GM12878 (cell line): ENCODE measurements around the gene MAK. TPM values are rescaled to one million over a fixed set of nuclear protein-coding genes. Genes with fewer than 3 reads are reported as not detected.
A peak's percentile ranks its signal among the peaks of the same experiment; 100 is the strongest.

Experiments used
- ATAC-seq: fragments of 200-7000 bp; cut with Tn5 transposase; 3 replicates; pipeline ENCODE4 v1.9.1; 2020; ENCODE audit warnings: mild to moderate bottlenecking, moderate library complexity
- BruUV-seq: library from RNA; stranded (reverse); fragments of 400-500 nt; replicated peaks from 2 replicates; lab custom pipeline; 2021; lab: Mats Ljungman, UMichigan
- CTCF ChIA-PET: fragments of 300-600 bp; sonication (Branson Sonifier 250); formaldehyde crosslinking; extraction: SDS; loops from one replicate; lab custom pipeline; 2021; ENCODE audit warnings: inconsistent platforms; lab: Yijun Ruan, JAX
- POLR2A ChIA-PET: fragments of 350-600 bp; formaldehyde crosslinking; extraction: SDS; loops from one replicate; lab custom pipeline; 2021; ENCODE audit warnings: inconsistent platforms; lab: Charles Lee
- RAD21 ChIA-PET: fragments of 300-600 bp; sonication (Branson Sonifier 250); formaldehyde crosslinking; loops from one replicate; lab custom pipeline; 2023; ENCODE audit warnings: antibody characterized with exemption; ENCODE audit not compliant: unreplicated experiment; lab: Charles Lee
- SMC1A ChIA-PET: fragments of 300-600 bp; sonication (Branson Sonifier 250); formaldehyde crosslinking; loops from one replicate; lab custom pipeline; 2023; ENCODE audit not compliant: unreplicated experiment, uncharacterized antibody; lab: Charles Lee
- DNase-seq: peaks from one replicate; pipeline ENCODE4 v3.0.0-alpha.2; 2011; ENCODE audit warnings: low read depth, low spot score
- FAIRE-seq: peaks from 3 replicates; lab custom pipeline; 2011; peaks lifted over from hg19 to GRCh38; lab: Jason Lieb, UNC
- H2AFZ ChIP-seq: 2 replicates; pipeline ENCODE4 v1.6.0; 2011; ENCODE audit warnings: low read depth, low read length, control low read depth; ENCODE audit not compliant: control insufficient read depth
- H3K27ac ChIP-seq: 2 replicates; pipeline ENCODE4 v1.5.1; 2011; ENCODE audit warnings: control low read depth; ENCODE audit not compliant: control insufficient read depth, insufficient read depth
- H3K27me3 ChIP-seq, 2 experiments: replicated peaks in 1 of 2; 2 replicates each; pipeline versions ENCODE4 v1.6.0 to v1.6.1; 2011; ENCODE audit warnings: low read length in 1 of 2; ENCODE audit not compliant: control insufficient read depth in 2 of 2, insufficient read depth in 2 of 2
- H3K36me3 ChIP-seq, 2 experiments: 2 replicates each; pipeline ENCODE4 v1.5.1; 2011; ENCODE audit warnings: low read length in 1 of 2; ENCODE audit not compliant: control insufficient read depth in 2 of 2, insufficient read depth in 2 of 2
- H3K4me1 ChIP-seq: 2 replicates; pipeline ENCODE4 v1.6.1; 2011; ENCODE audit warnings: mild to moderate bottlenecking, low read length, moderate library complexity, mixed read lengths; ENCODE audit not compliant: control insufficient read depth, insufficient read depth
- H3K4me2 ChIP-seq: 2 replicates; pipeline ENCODE4 v1.6.0; 2011; ENCODE audit warnings: control low read depth; ENCODE audit not compliant: control insufficient read depth, insufficient read depth
- H3K4me3 ChIP-seq: fragments of 200-600 bp; sonication (generic); 2 replicates; pipeline ENCODE4 v1.5.1; 2016
- H3K79me2 ChIP-seq: 2 replicates; pipeline ENCODE4 v1.6.0; 2011; ENCODE audit warnings: low read length; ENCODE audit not compliant: control insufficient read depth, insufficient read depth
- H3K9ac ChIP-seq: 2 replicates; pipeline ENCODE4 v1.8.0; 2011; ENCODE audit warnings: low read length, control low read depth, mixed read lengths; ENCODE audit not compliant: control insufficient read depth, insufficient read depth
- H3K9me3 ChIP-seq: replicated peaks from 3 replicates; pipeline ENCODE4 v1.5.1; 2011; ENCODE audit warnings: mild to moderate bottlenecking, low read length; ENCODE audit not compliant: control insufficient read depth, insufficient read depth
- H4K20me1 ChIP-seq: 2 replicates; pipeline ENCODE4 v1.6.0; 2011; ENCODE audit not compliant: control insufficient read depth, insufficient read depth
- ATF7 ChIP-seq: fragments of 450-650 bp; IDR thresholded peaks from 2 replicates; pipeline ENCODE4 v1.6.1; 2016; ENCODE audit warnings: low read depth, mild to moderate bottlenecking
- BRCA1 ChIP-seq: IDR thresholded peaks from 2 replicates; pipeline ENCODE4 v1.6.1; 2011; ENCODE audit warnings: low read depth, low read length, improper control_type of control experiment
- CBX5 ChIP-seq: sonication (generic); IDR thresholded peaks from 2 replicates; pipeline ENCODE4 v1.6.1; 2016; ENCODE audit warnings: low read depth, moderate library complexity, mild to moderate bottlenecking, inconsistent platforms
- CREB1 ChIP-seq: IDR thresholded peaks from 2 replicates; pipeline ENCODE4 v1.6.1; 2012; ENCODE audit warnings: low read depth, mild to moderate bottlenecking, inconsistent platforms
- CREM ChIP-seq: IDR thresholded peaks from 2 replicates; pipeline ENCODE4 v1.6.1; 2014; ENCODE audit warnings: antibody characterized with exemption, low read depth
- E2F4 ChIP-seq: IDR thresholded peaks from 2 replicates; pipeline ENCODE4 v1.6.1; 2012; ENCODE audit warnings: low read depth, low read length, improper control_type of control experiment
- ESRRA ChIP-seq: IDR thresholded peaks from 2 replicates; pipeline ENCODE4 v1.6.1; 2012; ENCODE audit warnings: mild to moderate bottlenecking, low read length, improper control_type of control experiment
- ETV6 ChIP-seq, 2 experiments: fragments of 450-650 bp in 1 of 2; IDR thresholded peaks in 1 of 2; conservative IDR thresholded peaks in 1 of 2; 2 replicates each; pipeline ENCODE4 v1.6.1; 2014; ENCODE audit warnings: antibody characterized with exemption in 1 of 2, borderline replicate concordance in 1 of 2, low read depth in 1 of 2, mild to moderate bottlenecking in 1 of 2, moderate library complexity in 1 of 2
- GABPA ChIP-seq: IDR thresholded peaks from 2 replicates; pipeline ENCODE4 v1.6.1; 2014; ENCODE audit warnings: antibody characterized with exemption, low read depth, mild to moderate bottlenecking, inconsistent platforms
- IKZF1 ChIP-seq: fragments of 450-650 bp; conservative IDR thresholded peaks from 2 replicates; pipeline ENCODE4 v1.6.1; 2017; ENCODE audit warnings: antibody characterized with exemption, mild to moderate bottlenecking
- NBN ChIP-seq: fragments of 450-650 bp; IDR thresholded peaks from 2 replicates; pipeline ENCODE4 v1.6.1; 2016
- NFYA ChIP-seq: IDR thresholded peaks from 2 replicates; pipeline ENCODE4 v1.6.1; 2011; ENCODE audit warnings: low read depth, mild to moderate bottlenecking, low read length, improper control_type of control experiment, borderline replicate concordance
- SIN3A ChIP-seq: IDR thresholded peaks from 2 replicates; pipeline ENCODE4 v1.6.1; 2012; ENCODE audit warnings: low read depth, low read length, improper control_type of control experiment
- SMAD1 ChIP-seq: fragments of 450-650 bp; IDR thresholded peaks from 2 replicates; pipeline ENCODE4 v1.6.1; 2018; ENCODE audit warnings: mild to moderate bottlenecking, low read depth; ENCODE audit not compliant: partially characterized antibody
- SP1 ChIP-seq: IDR thresholded peaks from one replicate; pipeline ENCODE4 v1.6.1; 2011; ENCODE audit warnings: low read depth, low read length
- STAT3 ChIP-seq: IDR thresholded peaks from 2 replicates; pipeline ENCODE4 v1.6.1; 2011; ENCODE audit warnings: low read depth, low read length, improper control_type of control experiment
- TAF1 ChIP-seq: IDR thresholded peaks from 2 replicates; pipeline ENCODE4 v1.6.1; 2011; ENCODE audit warnings: mild to moderate bottlenecking, low read depth, low read length, borderline replicate concordance
- ZNF687 ChIP-seq: fragments of 450-650 bp; IDR thresholded peaks from 2 replicates; pipeline ENCODE4 v1.6.1; 2017; ENCODE audit warnings: mild to moderate bottlenecking, moderate library complexity
- WGBS: methylation state at CpG from one replicate; pipeline ENCODE4 v1.1.6; 2016; ENCODE audit warnings: low lambda C conversion rate; ENCODE audit not compliant: insufficient replicate concordance, insufficient coverage; ENCODE audit errors: missing lambda C conversion rate; 5-methylcytosine and 5-hydroxymethylcytosine counted together
- in situ Hi-C: fragments of 300-500 bp; cut with MboI; formaldehyde crosslinking; loops from 9 replicates; pipeline ENCODE4 v1.14.3; 2018; ENCODE audit warnings: mixed read lengths
- intact Hi-C: fragments of 100-400 bp; cut with micrococcal nuclease; formaldehyde crosslinking; loops from one replicate; pipeline ENCODE4 v1.14.2; 2022; ENCODE audit not compliant: unreplicated experiment
- polyA plus RNA-seq, 11 experiments: library from polyadenylated mRNA; depleted of rRNA in 4 of 11; unstranded in 6 of 11; stranded (reverse) in 5 of 11; fragments of >200 nt; fragmentation: Nextera tagmentation in 4 of 11; fragmentation: Illumina TruSeq in 1 of 11; extraction: Ambion mirVana in 4 of 11; extraction: Trizol in 1 of 11; gene quantifications; 1 replicate in 1 of 11; 2 replicates in 10 of 11; pipeline versions ENCODE4 v1.2.1 to v1.2.3, GENCODE V29; 2011 to 2016; ENCODE audit warnings: inconsistent platforms in 2 of 11, missing spikeins in 2 of 11, low read depth in 1 of 11
- total RNA-seq, 4 experiments: library from RNA; depleted of rRNA in 3 of 4; stranded (reverse); fragments of >200 nt in 3 of 4; fragmentation: Illumina TruSeq in 1 of 4; extraction: Trizol in 1 of 4; gene quantifications; 2 replicates each; pipeline versions ENCODE4 v1.2.1 to v1.2.3, GENCODE V29; 2013 to 2021

Gene MAK
- total and polyA plus RNA-seq, 10 of the 15 experiments (the other 5 are each of a cell fraction or from before 2014, with no cell fraction given): 0.01 to 0.90 (median 0.13) TPM; not detected in 1

- ATAC-seq (peak; percentile 22), DNase-seq (no peak), FAIRE-seq (no peak)
- peak overlapping the region; percentile 80 for H2AFZ ChIP-seq
- POLR2A ChIA-PET: interaction anchor here (0.8 to 6.0 kb wide), 4 partner anchors 18 to 209 kb away, joined by 3 to 40 read pairs (median 4); partner anchors contain the start of genes C6orf52 and PAK1IP1
- peaks cover 13% of the 10 kb centered on the region for H3K79me2 ChIP-seq
- SMC1A ChIA-PET: interaction anchor here (0.6 to 4.1 kb wide), 10 partner anchors 10 to 242 kb away, joined by 3 to 46 read pairs (median 4); partner anchors contain the start of genes C6orf52, PAK1IP1 and TMEM14B
- peak overlapping the region; percentile 73 for H3K9ac ChIP-seq
- WGBS: 36% methylated on average over 42 of the region's 49 CpGs
- intact Hi-C loops (loop anchor here (10.0 kb wide), 1 partner anchor 186 kb away; no protein-coding TSS in a partner anchor), in situ Hi-C loops (no loop called here)
- peaks cover 4% of the 10 kb centered on the region; the same call in 1 of the 2 replicates for H3K4me1 ChIP-seq
- H3K4me3 ChIP-seq: peak overlapping the region; percentile 76
- H3K27ac ChIP-seq: peak overlapping the region; percentile 78
- peaks cover 12% of the 10 kb centered on the region for H3K9me3 ChIP-seq
- H4K20me1 ChIP-seq: no peaks in the 10 kb centered on the region
- no peaks in the 10 kb centered on the region for H3K36me3 ChIP-seq
- RAD21 ChIA-PET: interaction anchor here (0.8 to 2.4 kb wide), 9 partner anchors 18 to 242 kb away, joined by 3 to 12 read pairs (median 4); partner anchors contain the start of genes C6orf52, PAK1IP1 and TMEM14B
- H3K4me2 ChIP-seq: peak overlapping the region; percentile 75
- no TSS peak for BruUV-seq
- CTCF ChIA-PET: interaction anchor here (0.9 to 2.2 kb wide), 9 partner anchors 9 to 242 kb away, joined by 3 to 8 read pairs (median 4); no protein-coding TSS in a partner anchor
- no peaks in the 10 kb centered on the region for H3K27me3 ChIP-seq
- TF ChIP-seq NFYA: no peak
- TF ChIP-seq SP1: no peak
- TF ChIP-seq ETV6 (conservative IDR thresholded peaks at IDR 0.05 in 1 of 2, IDR thresholded peaks at IDR 0.05 in 1 of 2; ENCODE audit: borderline replicate concordance in 1 of 2, low read depth in 1 of 2): 0 out of 4 replicates have a peak, but pooled peaks of 1 of the 2 experiments have one; percentile 11
- TF ChIP-seq ZNF687: peak; percentile 61; the same call in 1 of the 2 replicates
- no peak for TF ChIP-seq CREM
- no peak for TF ChIP-seq E2F4
- no peak for TF ChIP-seq ESRRA
- no peak for TF ChIP-seq SMAD1
- no peak for TF ChIP-seq STAT3
- no peak for TF ChIP-seq SIN3A
- 0 out of 2 replicates have a peak, but pooled peaks have one; percentile 9 for TF ChIP-seq CREB1
- no peak; the same call in 1 of the 2 replicates for TF ChIP-seq TAF1
- TF ChIP-seq ATF7: no peak
- no peak for TF ChIP-seq BRCA1
- no peak for TF ChIP-seq CBX5
- TF ChIP-seq IKZF1: peak; percentile 23; the same call in 1 of the 2 replicates
- TF ChIP-seq NBN: no peak
- no peak for TF ChIP-seq GABPA
Observed at GRCh38 chr6:10720265-10720959, 117.9 kb downstream of the MAK start.
